GM19455 (cell line): ENCODE data around the gene MAN1A1.

Source experiments
- ATAC-seq: cut with Tn5 transposase; IDR thresholded peaks from one replicate; pipeline ENCODE4 v1.9.1; 2021; ENCODE audit not compliant: unreplicated experiment

The MAN1A1 gene

DNA sequence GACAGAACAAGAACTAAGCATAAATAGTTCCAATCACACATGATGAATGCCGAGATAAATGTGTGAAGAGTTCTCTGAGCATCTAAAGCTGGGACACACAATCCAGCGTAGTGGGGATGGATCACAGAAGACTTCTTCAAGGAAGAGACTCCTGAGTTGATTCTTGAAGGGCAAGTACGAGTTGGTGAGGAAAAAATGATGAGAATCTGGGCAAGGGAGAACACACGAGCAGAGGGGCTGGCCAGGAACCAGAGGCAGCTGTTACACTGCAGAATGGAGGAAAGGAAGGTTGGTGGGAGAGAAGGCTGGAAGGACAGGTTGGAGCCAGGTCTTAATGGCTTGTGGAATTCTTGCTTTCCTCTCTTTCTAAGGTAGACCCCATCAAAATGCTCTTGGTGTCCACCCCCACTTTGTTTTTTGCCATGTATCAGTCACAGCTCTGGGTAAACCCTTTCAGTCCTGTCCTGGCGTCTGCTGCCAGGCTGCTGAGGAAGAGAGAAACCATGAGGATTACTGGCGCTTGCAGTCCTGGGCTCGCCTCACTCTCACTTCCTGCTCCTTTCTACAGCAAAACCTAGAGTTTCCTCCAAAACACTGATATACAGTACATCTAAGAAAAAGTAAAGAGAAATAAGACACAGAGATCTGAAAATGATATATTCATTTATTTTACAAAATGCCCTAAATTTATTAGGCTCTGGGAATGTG lies 143.5 kb downstream of the MAN1A1 start:
- ATAC-seq, result peak; percentile 80

DNA sequence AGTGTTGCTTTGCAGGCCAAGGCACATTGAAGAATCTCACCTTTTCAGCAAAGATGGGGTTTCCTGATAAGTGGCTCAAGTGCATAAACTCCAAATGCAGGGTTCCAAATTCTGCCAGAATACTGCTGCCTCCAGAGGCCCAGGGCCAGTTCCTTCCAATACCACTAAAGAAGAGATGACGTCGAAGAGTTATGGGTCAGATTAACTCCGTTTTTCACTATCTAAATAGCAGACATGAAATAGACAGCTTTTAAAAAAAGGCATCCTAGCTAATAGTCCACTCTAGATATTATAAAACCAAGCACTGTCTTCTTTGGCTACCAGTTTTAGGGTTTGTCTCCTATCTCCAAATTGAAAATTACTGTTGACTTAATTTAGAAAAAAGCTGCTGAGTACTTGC lies 144.8 kb downstream of the MAN1A1 start:
- no peak for ATAC-seq

DNA sequence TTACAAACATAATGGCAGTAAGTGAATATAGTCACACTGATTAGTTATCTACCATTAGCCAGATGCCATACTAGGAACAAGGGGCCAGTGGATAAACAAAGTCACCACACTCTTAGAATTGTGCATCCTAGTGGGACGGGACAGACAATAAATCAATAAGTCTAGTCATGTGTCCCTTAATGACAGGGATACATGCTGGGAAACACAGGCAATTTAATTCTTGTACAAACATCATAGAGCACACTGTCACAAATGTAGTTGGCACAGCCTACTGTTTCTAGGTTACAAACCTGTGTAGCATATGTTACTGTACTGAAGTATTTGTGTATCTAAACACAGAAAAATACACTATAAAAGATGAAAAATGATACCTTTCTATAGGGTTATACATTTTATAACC lies 148.1 kb downstream of the MAN1A1 start:
- ATAC-seq, result no peak

DNA sequence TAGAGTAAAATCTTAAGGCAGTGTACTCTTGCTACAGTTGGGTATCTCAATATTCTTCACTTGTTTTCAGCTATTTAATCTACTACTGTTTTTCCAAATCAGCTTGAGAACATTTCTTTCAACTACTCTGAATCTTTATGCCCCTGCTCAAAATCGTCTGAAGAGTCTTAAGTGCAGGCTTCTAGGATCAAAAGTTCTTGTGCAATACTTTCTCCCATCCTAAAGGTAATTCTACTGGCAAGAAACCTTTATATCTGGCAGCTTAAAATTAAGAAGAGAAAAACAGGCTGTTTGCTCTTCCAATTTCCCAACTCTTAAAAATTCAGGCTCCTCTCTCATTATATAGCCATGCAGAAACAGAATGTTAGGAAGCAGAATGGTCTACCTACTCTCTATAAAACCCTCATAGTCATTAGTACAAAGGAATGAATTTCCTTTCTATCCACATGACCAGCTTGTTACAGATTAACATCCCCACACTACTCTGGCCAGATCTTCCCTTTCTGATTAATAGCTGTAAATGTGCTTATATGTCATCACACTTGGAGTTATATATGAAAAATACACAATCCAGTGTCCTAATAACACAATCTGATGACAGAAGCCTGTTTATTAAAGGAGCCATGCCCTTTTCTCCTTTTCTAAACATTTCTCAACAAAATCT lies 148.9 kb downstream of the MAN1A1 start:
- ATAC-seq, result no peak

DNA sequence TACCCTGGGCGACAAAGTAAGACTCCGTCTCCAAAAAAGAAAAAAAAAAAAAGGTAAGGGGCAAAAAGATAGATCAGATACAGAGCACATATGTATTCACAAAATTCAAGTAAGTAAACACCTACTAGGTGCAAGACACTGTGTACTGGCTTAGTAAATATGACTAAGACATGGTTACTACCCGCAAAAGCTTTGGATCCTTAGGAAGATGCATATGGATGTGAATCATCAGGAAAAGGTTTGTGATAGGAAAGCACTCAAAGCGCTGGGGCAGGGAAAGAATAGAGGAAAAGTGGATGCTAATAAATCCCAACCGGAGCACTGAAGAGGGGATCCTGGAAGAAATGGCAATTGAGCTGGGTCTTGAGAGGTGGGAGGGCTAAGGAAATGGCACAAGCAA lies 152.3 kb downstream of the MAN1A1 start:
- no peak for ATAC-seq

DNA sequence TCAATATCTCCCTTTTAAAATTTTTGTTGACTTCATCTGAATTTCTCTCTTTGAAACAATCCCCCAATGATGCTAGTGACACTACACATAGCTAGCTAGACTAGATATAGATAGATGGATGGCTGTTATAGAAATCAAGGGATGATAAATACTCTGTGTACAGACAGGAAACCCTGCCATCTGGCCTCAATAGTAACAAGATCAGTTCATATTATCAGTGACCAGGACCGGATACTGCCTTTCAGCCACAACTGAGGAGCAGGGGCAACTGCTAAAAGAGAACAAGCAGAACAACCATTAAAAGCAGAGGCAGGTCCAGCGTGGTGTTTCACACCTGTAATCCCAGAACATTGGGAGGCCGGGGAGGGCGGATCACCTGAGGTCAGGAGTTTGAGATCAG lies 152.8 kb downstream of the MAN1A1 start:
- no peak for ATAC-seq

DNA sequence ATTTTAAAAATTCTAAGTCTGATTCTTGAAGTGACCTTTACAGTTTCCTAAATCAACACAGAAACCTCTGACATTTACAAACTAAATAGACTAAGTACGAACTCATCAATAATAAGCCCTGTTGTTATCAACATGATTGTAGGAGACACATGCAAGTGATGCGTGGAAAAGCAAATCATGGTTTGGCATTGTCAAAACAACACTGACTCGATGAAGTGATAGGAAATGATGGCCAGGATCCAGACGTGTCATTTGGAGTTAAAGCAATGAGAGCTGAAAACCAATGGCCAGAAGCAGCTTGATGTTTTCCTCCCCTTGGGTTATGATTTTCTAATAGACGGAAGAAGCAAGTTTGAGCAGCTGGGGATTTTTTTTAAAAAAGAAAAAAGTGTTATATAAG lies 153.7 kb downstream of the MAN1A1 start:
- ATAC-seq, result no peak

DNA sequence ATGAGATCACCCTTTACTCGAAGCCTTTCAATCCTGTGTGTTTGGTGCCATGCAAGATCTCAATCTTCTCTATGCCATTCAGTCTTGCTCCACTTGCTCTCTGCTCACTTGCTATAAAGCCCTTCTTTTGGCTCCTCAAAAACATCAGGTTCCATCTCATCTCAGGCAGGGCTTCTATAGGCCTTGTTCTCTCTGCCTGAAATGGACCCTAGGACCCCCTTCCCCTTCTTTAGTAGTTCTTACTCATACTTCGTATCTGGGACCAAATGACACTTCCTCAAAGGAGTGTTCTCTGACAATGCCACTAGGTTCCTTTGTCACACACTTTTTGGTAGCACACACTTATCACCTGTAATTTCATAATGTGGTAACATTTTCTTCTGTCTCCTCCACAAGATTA lies 154.4 kb downstream of the MAN1A1 start:
- no peak for ATAC-seq

DNA sequence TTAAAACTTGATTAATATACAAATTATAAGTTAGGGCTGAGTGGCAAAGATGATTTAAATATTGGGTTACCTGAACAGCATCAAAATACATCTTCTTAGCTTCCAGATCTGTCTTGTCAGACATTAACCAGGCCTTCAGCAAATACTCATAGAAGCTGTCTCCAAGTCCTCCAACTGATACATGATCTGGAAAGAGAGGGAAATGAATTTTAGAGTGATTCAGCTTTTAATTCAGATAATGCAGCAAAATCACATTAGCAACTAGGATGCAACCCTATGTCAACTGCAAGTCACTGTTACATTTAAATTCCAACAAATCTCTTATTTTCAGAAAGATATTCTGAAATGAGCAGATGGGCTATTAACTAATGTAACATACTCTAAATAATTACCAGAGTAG lies 155.9 kb downstream of the MAN1A1 start:
- ATAC-seq, result no peak

DNA sequence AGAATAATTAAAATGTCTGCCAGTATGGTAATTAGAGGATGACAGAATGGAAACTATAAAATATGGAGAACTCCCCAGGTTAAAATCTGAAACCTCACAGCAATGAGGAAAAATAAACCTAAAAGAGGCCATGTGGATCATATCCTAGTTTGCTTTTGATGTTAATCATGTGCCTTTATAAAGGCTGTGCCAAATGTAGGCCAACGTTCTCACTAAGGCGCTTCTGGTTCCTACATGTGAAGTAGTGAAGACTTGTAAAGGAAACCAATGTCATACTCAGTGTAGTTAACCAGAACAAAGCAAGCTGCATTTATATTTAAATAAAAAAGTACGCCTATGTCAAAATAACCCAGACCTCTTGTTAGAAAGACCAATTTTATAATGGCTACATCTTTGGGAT lies 157.4 kb downstream of the MAN1A1 start:
- ATAC-seq, result no peak

DNA sequence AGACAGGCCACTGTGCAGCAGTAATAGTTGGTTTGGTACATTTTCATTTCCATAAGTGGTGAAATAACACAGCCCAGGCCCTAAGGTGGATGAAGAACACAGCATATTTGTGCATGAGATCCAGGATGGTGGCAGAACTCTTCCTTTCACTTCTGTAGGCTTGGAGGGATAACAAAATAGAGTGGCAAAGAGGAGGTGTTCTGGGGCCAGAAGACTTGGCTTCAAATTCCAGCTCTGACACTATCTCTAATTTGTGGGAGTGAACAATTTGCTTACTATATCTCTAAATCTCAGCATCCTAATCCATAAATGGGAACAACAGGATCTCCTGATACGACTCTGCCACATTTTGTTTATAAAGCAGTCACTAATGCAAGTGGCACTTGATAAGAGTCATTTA lies 159.4 kb downstream of the MAN1A1 start:
- ATAC-seq, result no peak

DNA sequence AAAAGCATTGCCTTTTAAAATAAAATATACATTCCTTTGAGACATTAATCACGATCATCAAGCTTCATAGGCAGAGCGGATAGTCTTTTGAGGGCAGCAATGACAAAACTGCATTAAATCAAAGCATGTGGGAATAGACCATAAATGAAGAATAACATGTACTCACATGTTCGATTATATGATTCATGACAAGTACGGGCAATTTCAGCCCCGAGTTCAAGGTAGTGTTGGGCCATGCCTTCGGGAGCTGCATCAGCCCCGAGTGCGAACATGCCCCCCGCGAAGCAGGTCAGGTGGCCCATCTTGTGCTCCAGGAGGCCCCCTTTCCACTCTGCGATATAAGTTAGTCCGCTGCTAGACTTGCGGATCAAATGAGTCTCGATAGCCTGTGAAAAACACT lies 160.1 kb downstream of the MAN1A1 start:
- ATAC-seq, result no peak

DNA sequence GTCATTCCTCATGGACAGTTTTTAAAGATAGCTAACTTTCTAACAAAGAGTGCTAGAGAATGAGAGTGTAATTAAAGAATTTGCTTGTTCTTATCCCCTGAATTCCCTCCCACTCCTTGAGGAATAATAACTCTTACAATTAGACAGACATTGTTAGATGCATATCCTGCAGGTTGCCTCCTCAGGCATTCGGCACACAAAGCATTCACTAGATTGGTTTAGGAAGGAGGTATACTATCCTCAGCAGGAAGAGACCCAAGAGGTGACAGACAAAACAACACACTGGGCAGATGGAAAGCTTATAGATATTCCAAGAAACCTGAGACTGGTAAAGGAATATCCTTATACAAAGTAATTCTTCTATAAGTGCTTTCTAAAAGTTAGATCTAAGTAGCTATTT lies 162.0 kb downstream of the MAN1A1 start:
- no peak for ATAC-seq

DNA sequence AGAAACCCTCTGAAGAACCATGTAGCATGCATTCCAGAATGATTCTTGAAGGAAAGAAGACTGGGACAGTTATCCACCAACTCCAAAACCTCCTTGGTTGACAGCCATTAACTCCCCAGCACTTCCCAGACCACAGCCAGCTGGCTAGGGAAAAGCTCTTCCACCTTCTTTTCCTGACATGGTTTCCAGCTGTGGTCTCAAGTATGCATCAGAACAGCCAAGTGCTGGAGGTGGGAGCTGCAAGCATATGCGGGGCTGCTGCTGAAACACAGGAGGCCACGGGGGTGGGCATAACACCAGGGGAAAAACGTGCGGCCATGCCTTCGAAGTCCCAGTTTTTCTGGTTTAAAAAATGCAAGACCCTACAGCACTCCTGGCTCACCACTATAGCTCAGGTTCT lies 163.1 kb downstream of the MAN1A1 start:
- no peak for ATAC-seq

DNA sequence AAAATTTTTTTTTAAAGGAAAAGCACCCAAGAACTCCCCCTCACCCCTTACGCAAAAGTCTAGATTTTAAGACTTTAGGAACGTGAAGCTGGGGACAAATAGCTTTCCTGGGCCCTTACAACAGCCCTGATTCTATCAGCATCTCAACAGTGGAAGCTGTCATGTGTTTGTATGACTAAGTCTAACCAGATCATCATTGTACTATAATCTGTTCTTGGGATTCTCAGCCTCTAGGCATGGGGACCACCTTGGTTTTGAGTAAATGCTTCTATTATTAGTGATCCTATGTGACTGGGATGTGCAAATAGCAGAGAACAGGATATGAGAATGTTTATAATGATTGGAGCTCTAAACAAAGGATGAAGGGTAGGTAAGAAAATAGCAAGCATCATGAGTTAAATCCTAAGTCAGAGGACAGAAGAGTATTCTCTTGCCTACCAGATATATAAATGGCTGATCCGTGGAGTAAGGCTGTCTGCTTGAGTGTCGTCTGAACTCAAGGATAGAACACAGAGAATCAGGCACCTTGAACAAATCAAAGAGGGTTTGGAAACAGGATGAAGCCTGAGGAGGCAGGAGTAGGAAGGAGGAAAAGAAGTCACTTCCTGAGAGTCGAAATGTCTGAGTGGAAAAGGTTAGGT lies 165.4 kb downstream of the MAN1A1 start:
- no peak for ATAC-seq

DNA sequence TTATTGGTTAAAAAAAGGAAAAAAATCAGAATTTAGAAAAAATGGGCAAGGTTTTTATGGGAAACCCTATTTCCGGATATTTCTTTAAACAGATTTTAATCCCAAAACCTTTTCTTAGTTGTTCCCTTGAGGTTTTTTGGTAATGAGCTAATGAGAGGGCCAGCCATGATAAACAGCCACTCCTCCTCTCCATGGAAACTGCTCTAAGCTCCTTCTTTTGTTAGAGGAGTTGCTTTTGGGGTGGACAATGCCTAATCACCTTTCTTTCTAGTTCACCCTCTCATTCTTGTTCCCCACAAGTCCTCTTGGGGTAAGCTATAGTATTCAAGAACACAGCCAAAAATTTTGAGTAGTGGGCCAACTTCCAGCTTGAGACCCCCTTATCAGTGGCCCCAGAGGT lies 166.1 kb downstream of the MAN1A1 start:
- ATAC-seq, result no peak

DNA sequence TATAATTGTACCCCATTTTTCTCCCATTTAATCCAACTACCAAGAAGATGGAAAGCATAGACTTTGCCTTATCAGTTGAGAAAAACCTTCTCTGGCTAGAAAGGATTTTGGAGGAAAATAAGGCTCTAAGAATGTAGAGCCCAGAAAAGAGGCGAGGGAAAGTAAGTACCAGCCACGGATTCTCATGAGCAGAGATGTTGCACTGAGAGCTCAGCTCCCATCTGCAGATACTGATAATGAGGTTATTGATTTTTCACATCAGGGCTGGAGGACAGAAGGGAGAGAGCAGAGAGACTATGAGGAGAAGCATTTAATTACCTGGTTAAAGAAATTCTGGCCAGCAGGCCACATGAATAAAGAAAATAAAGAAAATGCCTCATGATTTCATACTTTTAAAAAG lies 166.7 kb downstream of the MAN1A1 start:
- no peak for ATAC-seq

DNA sequence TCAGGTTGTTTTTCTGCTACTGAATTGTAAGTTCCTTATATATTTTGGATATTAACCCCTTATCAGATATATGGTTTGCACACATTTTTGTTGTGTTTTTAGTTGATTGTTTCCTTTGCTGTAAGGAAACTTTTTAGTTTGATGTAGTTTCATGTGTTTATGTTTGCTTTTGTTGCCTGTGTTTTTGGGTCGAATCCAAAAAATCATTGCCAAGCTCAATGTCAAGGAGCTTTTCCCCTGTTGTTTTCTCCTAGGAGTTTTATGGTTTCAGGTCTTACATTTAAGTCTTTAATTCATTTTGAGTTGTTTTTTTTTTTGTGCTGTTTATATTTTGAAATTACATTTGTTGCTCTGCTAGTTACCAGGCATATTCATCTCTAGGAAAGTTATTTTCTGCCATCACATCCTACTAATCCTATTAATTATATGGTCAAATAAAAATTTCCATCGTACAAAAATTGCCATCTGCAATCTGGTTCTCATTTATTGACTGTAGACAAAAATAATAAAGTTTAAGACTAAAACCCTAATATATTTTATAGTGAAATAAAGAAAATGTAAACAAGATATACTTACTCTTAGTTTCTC lies 167.3 kb downstream of the MAN1A1 start:
- ATAC-seq, result no peak

DNA sequence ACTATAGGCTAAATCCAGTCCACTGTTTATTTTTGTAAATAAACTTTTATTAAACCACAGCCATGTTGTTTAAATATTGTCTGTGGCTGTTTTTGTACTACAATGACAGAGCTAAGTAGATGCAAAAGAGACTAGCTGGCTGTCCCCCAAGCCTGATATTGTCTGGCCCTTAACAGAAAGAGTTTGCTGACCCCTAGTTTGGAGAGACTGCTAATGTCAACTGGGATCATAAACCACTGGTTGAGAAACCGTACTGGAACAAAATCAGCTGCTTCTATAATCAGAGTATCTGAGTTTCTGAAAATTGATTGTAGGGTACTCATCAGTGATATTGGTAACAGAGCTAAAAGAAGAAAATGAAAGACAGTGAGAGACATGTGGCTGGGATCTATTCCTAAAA lies 168.5 kb downstream of the MAN1A1 start:
- ATAC-seq, result no peak

DNA sequence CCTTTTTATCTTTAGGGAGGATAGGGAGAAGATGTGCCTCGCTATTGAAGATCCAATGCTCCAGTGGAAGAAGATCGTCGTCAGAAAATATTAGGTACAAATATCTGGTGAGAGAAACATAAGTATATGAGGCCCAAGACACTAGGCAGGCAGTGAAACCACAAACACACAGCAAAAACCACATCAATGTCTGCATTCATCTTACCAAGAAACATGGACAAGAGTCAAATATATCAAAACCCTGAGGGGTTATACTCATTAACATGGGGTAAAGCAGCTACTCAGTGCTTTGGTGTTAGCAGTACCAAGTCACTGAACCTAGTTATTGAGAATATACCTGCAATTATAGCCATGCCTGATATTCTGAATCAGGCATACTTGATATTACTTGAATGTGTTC lies 169.7 kb downstream of the MAN1A1 start:
- no peak for ATAC-seq

DNA sequence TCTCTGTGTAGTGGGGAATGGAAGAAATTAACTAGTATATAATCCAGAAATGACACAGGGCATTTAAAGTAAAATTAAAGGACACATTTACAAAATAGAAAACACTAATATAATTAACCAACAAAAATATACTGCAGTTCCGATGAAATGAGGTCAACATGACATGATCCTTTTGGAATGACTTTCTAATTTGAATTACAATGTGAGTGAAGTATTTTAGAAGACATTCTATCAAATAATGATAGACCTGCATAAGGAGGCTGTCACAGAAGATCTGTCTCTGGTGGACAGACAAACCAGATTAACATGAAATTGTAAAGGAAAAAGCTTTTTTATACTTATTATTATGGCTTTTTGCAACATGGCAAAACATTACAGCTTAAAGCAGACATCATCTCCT lies 170.5 kb downstream of the MAN1A1 start:
- ATAC-seq, result no peak

DNA sequence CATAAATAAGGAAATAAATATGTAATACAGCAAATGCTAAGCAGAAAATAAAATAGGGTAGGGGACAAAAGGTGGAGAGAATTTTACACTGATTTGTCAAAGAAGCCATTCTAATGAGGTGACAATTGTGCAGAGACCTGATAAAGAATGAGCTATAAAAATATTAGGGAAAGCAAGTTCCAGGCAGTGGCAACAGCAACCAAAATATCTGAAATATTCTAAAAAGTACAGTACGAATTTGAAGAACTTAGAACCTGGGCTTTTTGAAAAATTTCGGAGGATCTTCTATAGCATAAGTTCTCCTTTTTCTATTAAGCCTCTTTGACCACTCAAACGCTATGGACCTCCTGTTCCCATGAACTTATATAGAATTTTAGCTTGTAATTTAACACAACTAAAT lies 173.1 kb downstream of the MAN1A1 start:
- no peak for ATAC-seq
